B cell (primary cell): Measurements from ENCODE around the gene EEF1AKMT3. TPM values are rescaled to one million over a fixed set of nuclear protein-coding genes. Genes with fewer than 3 reads are reported as not detected.

Experiments used
- ATAC-seq: fragments of 200-7000 bp; cut with Tn5 transposase; one replicate; pipeline ENCODE4 v1.10.0; 2021; ENCODE audit warnings: low read depth, mild to moderate bottlenecking, moderate number of reproducible peaks, moderate library complexity
- CTCF ChIA-PET: fragments of 350-600 bp; sonication (Branson Sonifier 250); formaldehyde crosslinking; loops from one replicate; lab custom pipeline; 2021; ENCODE audit warnings: antibody characterized with exemption, inconsistent platforms; lab: Charles Lee
- POLR2A ChIA-PET: fragments of 350-600 bp; sonication (Branson Sonifier 250); formaldehyde crosslinking; loops from one replicate; lab custom pipeline; 2021; ENCODE audit warnings: antibody characterized with exemption; lab: Charles Lee
- DNase-seq: peaks from one replicate; pipeline ENCODE4 v3.0.0; 2013
- H2AFZ ChIP-seq: 2 replicates; pipeline ENCODE4 v1.6.1; 2012; ENCODE audit warnings: mild to moderate bottlenecking, low read depth, low read length; ENCODE audit not compliant: insufficient read depth, poor library complexity, severe bottlenecking
- H3K27ac ChIP-seq, 2 donors: 1 replicate in 1 of 2; 2 replicates in 1 of 2; pipeline ENCODE4 v1.5.1; 2012 to 2013; ENCODE audit warnings: low read length in 2 of 2, mild to moderate bottlenecking in 2 of 2, moderate library complexity in 1 of 2
- H3K27me3 ChIP-seq, 4 experiments: fragments of 200-600 bp in 1 of 4; sonication (generic) in 1 of 4; replicated peaks in 1 of 4; 1 replicate in 2 of 4; 2 replicates in 2 of 4; pipeline versions ENCODE4 v1.6.1 to v1.7.0; 2013 to 2016; ENCODE audit warnings: low read length in 3 of 4, mild to moderate bottlenecking in 2 of 4, mixed read lengths in 1 of 4, moderate library complexity in 1 of 4; ENCODE audit not compliant: insufficient read depth in 4 of 4, control insufficient read depth in 3 of 4; ENCODE audit errors: control extremely low read depth in 1 of 4
- H3K36me3 ChIP-seq, 2 experiments: replicated peaks in 1 of 2; 1 replicate in 1 of 2; 2 replicates in 1 of 2; pipeline versions ENCODE4 v1.6.1 to v1.7.1; 2013; ENCODE audit warnings: low read length in 1 of 2; ENCODE audit not compliant: insufficient read depth in 2 of 2, control insufficient read depth in 1 of 2; ENCODE audit errors: control extremely low read depth in 1 of 2, extremely low read depth in 1 of 2
- H3K4me1 ChIP-seq, 2 donors: fragments of 200-600 bp in 1 of 2; sonication (generic) in 1 of 2; 1 replicate in 1 of 2; 2 replicates in 1 of 2; pipeline versions ENCODE4 v1.5.1 to v1.6.1; 2013 to 2017; ENCODE audit warnings: low read length in 2 of 2; ENCODE audit not compliant: control insufficient read depth in 2 of 2, insufficient read depth in 2 of 2
- H3K4me2 ChIP-seq: replicated peaks from 2 replicates; pipeline ENCODE3; 2012; ENCODE audit warnings: mild to moderate bottlenecking, low read depth, low read length; ENCODE audit not compliant: poor library complexity, severe bottlenecking
- H3K4me3 ChIP-seq, 5 experiments: fragments of 200-600 bp in 1 of 5; sonication (generic) in 1 of 5; 1 replicate in 3 of 5; 2 replicates in 2 of 5; pipeline versions ENCODE4 v1.5.1 to v1.7.0; 2011 to 2016; ENCODE audit warnings: low read length in 4 of 5, mild to moderate bottlenecking in 4 of 5, low read depth in 2 of 5, control low read depth in 1 of 5, moderate library complexity in 1 of 5; ENCODE audit not compliant: insufficient read depth in 1 of 5; ENCODE audit errors: control extremely low read depth in 1 of 5, extremely low read depth in 1 of 5
- H3K79me2 ChIP-seq: fragments of 200-600 bp; sonication (generic); one replicate; pipeline ENCODE4 v1.6.0; 2016; ENCODE audit warnings: low read length; ENCODE audit not compliant: control insufficient read depth, insufficient read depth
- H3K9ac ChIP-seq: fragments of 200-600 bp; sonication (generic); 2 replicates; pipeline ENCODE4 v1.6.1; 2017; ENCODE audit warnings: mild to moderate bottlenecking, low read length, moderate library complexity
- H3K9me3 ChIP-seq, 3 donors: one replicate each; pipeline versions ENCODE4 v1.6.1 to v1.7.1; 2013; ENCODE audit warnings: low read length in 2 of 3; ENCODE audit not compliant: control insufficient read depth in 2 of 3, insufficient read depth in 1 of 3; ENCODE audit errors: control extremely low read depth in 1 of 3
- H4K20me1 ChIP-seq: 2 replicates; pipeline ENCODE4 v1.6.0; 2012; ENCODE audit warnings: mild to moderate bottlenecking, low read length; ENCODE audit not compliant: insufficient read depth, control insufficient read depth, poor library complexity, severe bottlenecking
- H3K27ac Mint-ChIP-seq: one replicate; pipeline ENCODE4 v1.8.0; 2021; ENCODE audit warnings: mixed read lengths
- H3K27me3 Mint-ChIP-seq: one replicate; pipeline ENCODE4 v1.8.0; 2021; ENCODE audit warnings: mixed read lengths
- H3K4me1 Mint-ChIP-seq: one replicate; pipeline ENCODE4 v1.8.0; 2021; ENCODE audit warnings: mixed read lengths
- H3K4me3 Mint-ChIP-seq: one replicate; pipeline ENCODE4 v1.8.0; 2021; ENCODE audit warnings: mixed read lengths
- H3K9me3 Mint-ChIP-seq: one replicate; pipeline ENCODE4 v1.8.0; 2022; ENCODE audit warnings: mixed read lengths; ENCODE audit not compliant: insufficient read depth
- EZH2 ChIP-seq: IDR thresholded peaks from 2 replicates; pipeline ENCODE4 v1.6.1; 2012; ENCODE audit warnings: borderline replicate concordance, low read depth, mild to moderate bottlenecking, moderate library complexity, low read length; ENCODE audit not compliant: insufficient read depth, poor library complexity, severe bottlenecking
- WGBS: methylation state at CpG from one replicate; pipeline ENCODE4 v1.1.5; 2013; ENCODE audit warnings: missing lambda C conversion rate; ENCODE audit not compliant: insufficient coverage; 5-methylcytosine and 5-hydroxymethylcytosine counted together
- intact Hi-C: fragments of 100-400 bp; cut with micrococcal nuclease; formaldehyde crosslinking; loops from one replicate; pipeline ENCODE4 v1.10.0; 2022
- polyA plus RNA-seq: library from polyadenylated mRNA; depleted of rRNA; stranded (reverse); fragments of >200 nt; gene quantifications from 2 replicates; pipeline ENCODE4 v1.2.3, GENCODE V29; 2012
- total RNA-seq, 2 donors: library from RNA; stranded (reverse); fragments of 120-200 nt in 1 of 2; gene quantifications; 1 replicate in 1 of 2; 2 replicates in 1 of 2; pipeline versions ENCODE4 v1.2.3 to v1.2.4, GENCODE V29; 2013 to 2022
- TF ChIP-seq, protein P1 (sequence below): fragments of 200-600 bp; IDR thresholded peaks from one replicate; pipeline ENCODE4 v1.8.0; 2022; ENCODE audit warnings: antibody characterized with exemption, mild to moderate bottlenecking

EEF1AKMT3 gene
- total and polyA plus RNA-seq, 2 donors (not counting 1 experiment from before 2014, with no cell fraction given) = 0.89 to 1.3 TPM

- Histone ChIP-seq H3K4me1 (peaks cover 30 to 35% of the 10 kb centered on the region in 2 donors), H2AFZ (no peak overlapping the region), H3K4me2 (no peak overlapping the region), H3K27me3 (no peaks in the 10 kb centered on the region), H3K4me3 (no peak overlapping the region), H3K9ac (no peak overlapping the region), H3K27ac (no peak overlapping the region), H3K36me3 (peaks cover 4 to 59% of the 10 kb centered on the region in 2 experiments), H3K79me2 (peaks cover 82% of the 10 kb centered on the region), H4K20me1 (peaks cover 99% of the 10 kb centered on the region), H3K9me3 (no peaks in the 10 kb centered on the region)
- POLR2A ChIA-PET = interaction anchor here (0.6 kb wide), 1 partner anchor 121 kb away, joined by 3 read pairs; no protein-coding TSS in a partner anchor
- DNase-seq = no peak
- H3K4me3 Mint-ChIP-seq = no peak overlapping the region
- H3K27me3 Mint-ChIP-seq = no peaks in the 10 kb centered on the region
- H3K4me1 Mint-ChIP-seq = peaks cover 35% of the 10 kb centered on the region
- no peak for ATAC-seq
- intact Hi-C loops = no loop called here
- no peaks in the 10 kb centered on the region for H3K9me3 Mint-ChIP-seq
- TF ChIP-seq EZH2 = no peak
- TF ChIP-seq, protein P1, sequence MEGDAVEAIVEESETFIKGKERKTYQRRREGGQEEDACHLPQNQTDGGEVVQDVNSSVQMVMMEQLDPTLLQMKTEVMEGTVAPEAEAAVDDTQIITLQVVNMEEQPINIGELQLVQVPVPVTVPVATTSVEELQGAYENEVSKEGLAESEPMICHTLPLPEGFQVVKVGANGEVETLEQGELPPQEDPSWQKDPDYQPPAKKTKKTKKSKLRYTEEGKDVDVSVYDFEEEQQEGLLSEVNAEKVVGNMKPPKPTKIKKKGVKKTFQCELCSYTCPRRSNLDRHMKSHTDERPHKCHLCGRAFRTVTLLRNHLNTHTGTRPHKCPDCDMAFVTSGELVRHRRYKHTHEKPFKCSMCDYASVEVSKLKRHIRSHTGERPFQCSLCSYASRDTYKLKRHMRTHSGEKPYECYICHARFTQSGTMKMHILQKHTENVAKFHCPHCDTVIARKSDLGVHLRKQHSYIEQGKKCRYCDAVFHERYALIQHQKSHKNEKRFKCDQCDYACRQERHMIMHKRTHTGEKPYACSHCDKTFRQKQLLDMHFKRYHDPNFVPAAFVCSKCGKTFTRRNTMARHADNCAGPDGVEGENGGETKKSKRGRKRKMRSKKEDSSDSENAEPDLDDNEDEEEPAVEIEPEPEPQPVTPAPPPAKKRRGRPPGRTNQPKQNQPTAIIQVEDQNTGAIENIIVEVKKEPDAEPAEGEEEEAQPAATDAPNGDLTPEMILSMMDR = no peak
- no peak overlapping the region for H3K27ac Mint-ChIP-seq
- 61% methylated on average over 3 of the region's 10 CpGs for WGBS
- CTCF ChIA-PET = interaction anchor here (1.1 to 2.5 kb wide), 8 partner anchors 9 to 77 kb away, joined by 3 to 30 read pairs (median 5); no protein-coding TSS in a partner anchor
Observed at GRCh38 chr12:57829025-57829777, 56.8 kb downstream of the EEF1AKMT3 start.

- Histone ChIP-seq H3K27me3 (no peaks in the 10 kb centered on the region), H4K20me1 (peaks cover 99% of the 10 kb centered on the region), H3K4me3 (no peak overlapping the region), H3K79me2 (peaks cover 94% of the 10 kb centered on the region), H3K36me3 (peaks cover 4 to 47% of the 10 kb centered on the region in 2 experiments), H3K4me2 (no peak overlapping the region), H3K27ac (no peak overlapping the region), H3K9me3 (no peaks in the 10 kb centered on the region), H2AFZ (no peak overlapping the region), H3K4me1 (peaks cover 41 to 47% of the 10 kb centered on the region in 2 donors), H3K9ac (no peak overlapping the region)
- WGBS = 100% methylated on average over 1 of the region's 2 CpGs
- Mint-ChIP-seq H3K4me3 (no peak overlapping the region), H3K4me1 (peaks cover 44% of the 10 kb centered on the region), H3K27me3 (no peaks in the 10 kb centered on the region), H3K9me3 (no peaks in the 10 kb centered on the region), H3K27ac (no peak overlapping the region)
- DNase-seq = no peak
- no peak for ATAC-seq
- POLR2A ChIA-PET = no interaction called here
- intact Hi-C loops = loop anchor here (2.0 to 5.0 kb wide), 2 partner anchors 16 to 73 kb away; partner anchors contain the start of genes CTDSP2 and MARCHF9
- CTCF ChIA-PET = interaction anchor here (0.8 to 2.5 kb wide), 8 partner anchors 14 to 76 kb away, joined by 3 to 30 read pairs (median 4); no protein-coding TSS in a partner anchor
- TF ChIP-seq, protein P1 = no peak
- TF ChIP-seq EZH2 = no peak
Observed at GRCh38 chr12:57830393-57830792, 58.0 kb downstream of the EEF1AKMT3 start.
